ENCODE results near the gene CD3D.

DNA sequence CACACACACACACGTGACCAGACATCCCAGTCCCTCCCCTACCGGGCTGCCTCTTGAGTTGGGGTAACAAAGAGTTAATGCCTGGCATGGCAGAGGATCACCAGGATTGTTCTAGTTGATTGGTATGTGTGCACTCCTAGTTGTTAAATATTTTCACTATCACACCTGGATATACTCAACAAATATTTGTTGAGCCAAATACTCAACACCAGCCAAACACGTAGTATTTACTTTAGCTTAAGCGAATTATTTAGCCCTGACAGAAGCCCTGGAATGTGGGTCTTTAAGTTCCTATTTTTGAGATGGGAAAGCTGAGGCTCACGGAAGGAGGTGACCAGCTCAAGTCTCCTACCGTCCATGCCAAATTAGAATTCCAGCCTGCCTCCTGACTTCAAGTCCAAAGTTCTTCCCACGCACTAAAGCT, 27.5 kb downstream of the CD3D start:
- TF ChIP-seq, protein P1, sequence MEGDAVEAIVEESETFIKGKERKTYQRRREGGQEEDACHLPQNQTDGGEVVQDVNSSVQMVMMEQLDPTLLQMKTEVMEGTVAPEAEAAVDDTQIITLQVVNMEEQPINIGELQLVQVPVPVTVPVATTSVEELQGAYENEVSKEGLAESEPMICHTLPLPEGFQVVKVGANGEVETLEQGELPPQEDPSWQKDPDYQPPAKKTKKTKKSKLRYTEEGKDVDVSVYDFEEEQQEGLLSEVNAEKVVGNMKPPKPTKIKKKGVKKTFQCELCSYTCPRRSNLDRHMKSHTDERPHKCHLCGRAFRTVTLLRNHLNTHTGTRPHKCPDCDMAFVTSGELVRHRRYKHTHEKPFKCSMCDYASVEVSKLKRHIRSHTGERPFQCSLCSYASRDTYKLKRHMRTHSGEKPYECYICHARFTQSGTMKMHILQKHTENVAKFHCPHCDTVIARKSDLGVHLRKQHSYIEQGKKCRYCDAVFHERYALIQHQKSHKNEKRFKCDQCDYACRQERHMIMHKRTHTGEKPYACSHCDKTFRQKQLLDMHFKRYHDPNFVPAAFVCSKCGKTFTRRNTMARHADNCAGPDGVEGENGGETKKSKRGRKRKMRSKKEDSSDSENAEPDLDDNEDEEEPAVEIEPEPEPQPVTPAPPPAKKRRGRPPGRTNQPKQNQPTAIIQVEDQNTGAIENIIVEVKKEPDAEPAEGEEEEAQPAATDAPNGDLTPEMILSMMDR (conservative IDR thresholded peaks at IDR 0.05; ENCODE audit: low read depth, low read length) = no peak
- TF ChIP-seq EZH2phosphoT487 (IDR thresholded peaks at IDR 0.05; ENCODE audit: borderline replicate concordance, low read length) = no peak

Measured in PC-3 (cell line).